ENCODE results near the gene MRPL51.
"Not testable (repeated sequence)": the region's sequence is repeated elsewhere in the genome, so short reads cannot be mapped to it uniquely, and the experiment has no call there.

DNA sequence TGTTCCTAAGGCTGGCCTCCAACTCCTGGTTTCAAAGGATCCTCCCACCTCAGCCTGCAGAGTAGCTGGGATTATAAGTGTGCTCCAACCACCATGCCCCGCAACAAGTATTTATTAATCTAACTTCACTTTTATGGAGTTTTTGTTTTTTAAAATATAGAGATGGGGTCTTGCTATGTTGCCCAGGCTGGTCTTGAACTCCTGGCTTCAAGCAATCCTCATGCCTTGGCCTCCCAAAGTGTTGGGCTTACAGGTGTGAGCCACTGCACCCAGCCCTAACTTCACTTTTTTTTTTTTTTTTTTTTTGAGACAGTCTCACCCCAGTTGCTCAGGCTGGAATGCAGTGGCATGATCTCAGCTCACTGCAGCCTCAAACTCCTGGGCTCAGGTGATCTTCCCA, 2.4 kb downstream of the MRPL51 start:
- TF ChIP-seq, protein P1, sequence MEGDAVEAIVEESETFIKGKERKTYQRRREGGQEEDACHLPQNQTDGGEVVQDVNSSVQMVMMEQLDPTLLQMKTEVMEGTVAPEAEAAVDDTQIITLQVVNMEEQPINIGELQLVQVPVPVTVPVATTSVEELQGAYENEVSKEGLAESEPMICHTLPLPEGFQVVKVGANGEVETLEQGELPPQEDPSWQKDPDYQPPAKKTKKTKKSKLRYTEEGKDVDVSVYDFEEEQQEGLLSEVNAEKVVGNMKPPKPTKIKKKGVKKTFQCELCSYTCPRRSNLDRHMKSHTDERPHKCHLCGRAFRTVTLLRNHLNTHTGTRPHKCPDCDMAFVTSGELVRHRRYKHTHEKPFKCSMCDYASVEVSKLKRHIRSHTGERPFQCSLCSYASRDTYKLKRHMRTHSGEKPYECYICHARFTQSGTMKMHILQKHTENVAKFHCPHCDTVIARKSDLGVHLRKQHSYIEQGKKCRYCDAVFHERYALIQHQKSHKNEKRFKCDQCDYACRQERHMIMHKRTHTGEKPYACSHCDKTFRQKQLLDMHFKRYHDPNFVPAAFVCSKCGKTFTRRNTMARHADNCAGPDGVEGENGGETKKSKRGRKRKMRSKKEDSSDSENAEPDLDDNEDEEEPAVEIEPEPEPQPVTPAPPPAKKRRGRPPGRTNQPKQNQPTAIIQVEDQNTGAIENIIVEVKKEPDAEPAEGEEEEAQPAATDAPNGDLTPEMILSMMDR (optimal IDR thresholded peaks at IDR 0.05 in 1 of 3, IDR thresholded peaks at IDR 0.05 in 1 of 3, conservative IDR thresholded peaks at IDR 0.05 in 1 of 3; ENCODE audit: extremely low read depth in 1 of 3, insufficient read depth in 2 of 3, low read length in 3 of 3): not testable (repeated sequence)
- TF ChIP-seq EZH2 (IDR thresholded peaks at IDR 0.05; ENCODE audit: low read length): not testable (repeated sequence)

Measured in keratinocyte (primary cell).